ENCODE measurements around the gene DIP2A.

The DIP2A gene

DNA sequence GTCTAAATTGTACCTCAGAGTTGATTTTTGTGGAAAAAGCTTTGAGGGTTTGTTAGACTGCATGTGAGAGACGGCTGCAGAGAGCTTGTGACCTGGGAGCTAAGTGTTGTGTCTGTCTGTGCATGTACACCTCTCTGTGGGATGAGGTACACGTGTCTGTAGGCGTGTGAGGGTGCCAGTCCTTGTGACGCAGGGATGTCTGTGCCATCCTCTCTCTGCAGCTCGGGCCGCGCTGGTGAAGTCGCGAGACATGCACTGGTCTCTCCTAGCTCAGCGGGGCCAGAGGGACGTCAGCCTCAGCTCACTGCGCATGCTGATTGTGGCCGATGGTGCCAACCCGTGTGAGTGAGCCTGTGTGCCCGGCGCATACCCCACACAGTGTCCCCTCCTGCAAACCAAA is 79.6 kb downstream of the DIP2A start:
- DNase-seq: no peak

DNA sequence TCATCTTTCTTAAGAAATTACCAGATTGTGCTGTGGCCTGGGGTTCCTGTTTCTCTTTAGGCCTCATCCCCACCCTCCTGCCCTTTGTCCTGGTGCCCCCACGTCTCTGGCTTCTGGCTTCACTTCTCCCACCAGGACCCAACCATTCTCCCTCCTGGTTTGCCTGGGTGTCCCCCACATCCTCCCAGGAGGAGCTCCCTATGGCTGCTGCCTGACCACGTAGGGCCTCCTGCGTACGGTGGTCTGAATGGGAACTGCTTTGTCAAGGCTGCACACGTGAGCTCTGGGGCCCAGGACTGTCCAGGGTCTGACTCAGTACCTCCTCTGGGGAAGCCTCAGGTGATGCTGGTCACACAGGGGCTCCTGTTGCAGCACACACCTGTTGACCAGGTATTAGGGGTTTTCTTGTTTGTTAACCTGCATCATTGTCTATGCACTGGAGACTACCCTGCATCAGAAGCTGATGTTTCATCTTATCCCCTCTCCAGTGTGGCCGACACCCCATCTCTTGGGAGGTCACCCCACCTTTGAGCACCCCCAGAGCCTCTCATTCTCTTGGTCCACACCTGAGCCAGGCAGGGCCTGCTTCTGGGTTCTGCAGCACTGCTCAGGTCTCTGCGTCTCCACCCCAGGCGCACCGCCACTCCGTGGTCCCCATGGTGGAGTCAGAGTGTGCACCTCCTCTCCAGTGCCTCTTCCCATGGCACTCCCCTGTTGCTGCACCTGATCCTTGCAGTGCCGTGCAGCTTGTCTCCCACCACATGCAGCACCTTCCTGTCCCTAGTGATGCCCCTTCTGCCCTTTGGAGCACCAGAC is 80.4 kb downstream of the DIP2A start:
- DNase-seq: no peak

DNA sequence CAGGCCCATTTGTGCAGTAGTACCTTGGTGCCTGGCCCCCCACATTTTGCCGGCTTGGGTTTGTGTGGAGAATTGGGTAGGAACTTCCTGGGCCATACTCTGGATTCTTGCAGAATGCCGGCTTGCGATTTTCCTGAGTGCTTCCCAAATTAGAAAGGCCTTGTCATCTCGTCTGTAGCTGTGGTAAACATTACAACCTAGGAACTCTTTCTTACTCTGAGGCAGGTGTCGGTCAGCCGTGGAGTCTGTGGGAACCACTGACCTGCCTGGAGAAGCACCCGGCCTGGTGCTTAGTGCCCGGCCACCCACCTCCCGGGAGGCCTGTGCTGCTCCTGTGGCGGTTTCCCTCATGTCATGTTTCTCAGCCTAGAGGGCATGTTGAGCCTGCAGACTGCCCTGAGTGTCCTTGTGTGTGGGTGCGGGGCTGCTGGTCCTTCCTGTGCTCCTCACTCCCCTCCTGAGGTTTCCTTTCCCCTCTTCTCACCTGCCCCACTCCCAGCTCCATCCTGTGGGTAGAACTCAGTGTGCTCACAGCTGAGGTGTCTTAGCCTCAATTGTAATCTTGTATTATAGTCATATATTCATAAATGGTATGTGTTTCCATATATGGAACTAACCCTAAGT is 81.5 kb downstream of the DIP2A start:
- no peak for DNase-seq

DNA sequence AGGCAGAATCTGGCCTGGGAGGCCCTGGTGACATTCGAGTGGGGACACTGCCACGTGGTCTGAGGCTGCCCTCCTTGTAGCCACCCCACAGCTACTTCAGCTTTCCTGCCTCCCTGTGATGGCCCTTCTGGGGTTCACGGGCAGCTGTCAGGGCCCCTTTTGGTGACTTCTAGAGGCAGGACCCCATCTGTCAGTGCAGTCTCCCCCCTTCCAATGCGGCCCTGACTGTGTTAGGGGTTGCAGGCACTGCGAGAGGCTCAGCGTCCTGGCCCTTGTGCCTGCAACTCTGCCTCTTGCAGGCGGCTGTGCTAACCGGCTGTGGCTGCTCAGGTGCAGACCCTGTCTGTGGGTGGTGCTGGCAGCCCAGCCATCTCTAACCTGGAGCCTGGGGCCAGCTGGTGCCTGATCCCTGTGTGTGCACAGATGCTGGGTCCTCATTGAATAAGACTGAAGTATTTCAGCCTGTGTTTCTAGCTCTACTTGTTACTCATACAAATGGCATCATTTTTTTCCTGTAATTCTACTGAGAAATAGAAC is 84.0 kb downstream of the DIP2A start:
- no peak for DNase-seq

DNA sequence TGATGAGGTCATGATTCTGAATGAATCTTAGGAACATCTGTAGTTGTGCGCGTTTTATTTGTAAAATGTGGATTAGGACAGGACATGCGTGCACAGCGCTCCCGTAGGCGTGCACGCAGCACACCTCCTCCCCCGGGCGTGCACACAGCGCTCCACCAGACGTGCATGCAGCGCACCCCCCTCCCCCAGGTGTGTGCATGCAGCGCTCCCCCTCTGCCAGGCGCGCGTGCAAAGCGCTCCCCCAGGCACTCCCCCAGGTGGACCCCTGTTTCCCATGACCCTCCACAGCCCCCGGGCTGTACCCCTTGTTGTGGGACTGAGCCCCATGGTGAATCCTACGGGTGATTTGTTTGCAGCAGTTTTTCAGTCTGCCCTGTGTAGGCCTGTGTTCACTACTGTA is 84.6 kb downstream of the DIP2A start:
- no peak for DNase-seq

DNA sequence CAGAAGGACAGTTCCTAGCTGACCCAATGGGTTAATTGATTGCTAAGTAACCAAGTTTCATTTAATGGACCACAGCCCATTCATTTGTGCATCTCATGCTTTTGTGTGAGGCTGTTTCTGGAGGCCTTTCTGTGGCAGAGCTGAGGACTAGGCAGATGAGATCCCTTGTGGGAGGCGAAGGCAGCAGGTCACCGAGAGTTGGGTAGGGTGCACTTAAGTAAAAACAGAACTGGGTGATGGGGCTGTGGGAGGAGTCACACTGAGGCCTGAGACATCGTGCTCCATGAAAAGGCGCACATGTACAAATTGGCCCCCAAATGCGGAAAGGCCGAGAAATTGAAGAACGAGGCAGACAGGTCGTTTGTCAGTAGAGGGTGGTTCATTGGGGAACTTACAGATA is 85.3 kb downstream of the DIP2A start:
- no peak for DNase-seq

DNA sequence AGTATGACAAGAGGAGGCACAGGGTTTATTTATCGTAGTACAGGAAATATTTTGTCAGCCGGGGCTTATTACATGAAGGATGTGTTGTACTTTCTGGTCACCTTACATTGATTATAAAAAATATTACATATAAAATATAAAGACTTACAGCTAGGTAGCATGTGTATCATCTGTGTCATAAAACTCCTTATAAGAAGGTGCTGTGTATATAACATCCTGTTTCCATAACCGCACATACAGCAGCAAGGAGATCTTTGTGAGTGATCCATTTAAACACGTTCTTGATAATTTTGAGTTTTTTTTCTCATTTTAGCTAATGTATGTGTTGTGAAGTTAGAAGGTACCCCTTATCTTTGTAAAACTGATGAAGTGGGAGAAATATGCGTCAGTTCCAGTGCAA is 86.1 kb downstream of the DIP2A start:
- no peak for DNase-seq

DNA sequence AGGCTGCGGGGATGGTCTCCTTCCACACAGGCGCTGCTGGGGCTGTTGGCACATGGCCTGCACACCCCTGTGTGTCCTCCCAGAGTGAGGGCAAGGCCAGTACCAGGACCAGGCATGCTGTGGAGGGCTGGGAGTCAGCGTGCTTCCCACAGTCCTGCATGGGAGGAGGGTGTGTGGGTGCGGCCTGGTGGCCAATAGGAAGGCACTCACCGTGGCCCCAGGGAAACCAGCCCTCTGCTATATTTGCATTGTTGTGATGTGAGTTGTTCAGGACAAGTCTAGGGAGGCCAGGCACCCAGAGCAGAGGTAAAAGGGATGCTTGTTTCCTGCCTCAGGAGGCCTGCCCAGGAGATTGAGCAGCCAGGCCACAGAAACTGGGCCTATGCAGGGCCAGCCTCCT is 86.7 kb downstream of the DIP2A start:
- no peak for DNase-seq

DNA sequence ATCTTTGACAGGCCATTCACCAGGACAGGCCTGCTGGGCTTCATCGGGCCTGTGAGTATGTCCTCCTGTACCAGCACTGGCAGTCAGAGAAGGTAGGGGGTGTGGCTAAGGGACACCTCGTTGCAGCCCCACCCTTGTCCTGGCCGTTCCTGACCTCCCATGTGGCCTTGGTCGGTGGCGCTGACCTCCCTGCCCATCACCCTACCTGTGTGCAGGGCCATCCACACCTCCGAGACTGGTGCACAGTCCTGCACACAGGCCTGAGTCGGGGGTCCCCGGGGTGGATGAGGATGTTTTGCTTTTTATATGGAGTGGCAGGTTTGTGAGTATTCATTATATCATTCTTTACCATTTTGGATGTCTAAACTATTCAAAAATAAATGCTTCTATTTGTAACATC is 87.2 kb downstream of the DIP2A start:
- no peak for DNase-seq

DNA sequence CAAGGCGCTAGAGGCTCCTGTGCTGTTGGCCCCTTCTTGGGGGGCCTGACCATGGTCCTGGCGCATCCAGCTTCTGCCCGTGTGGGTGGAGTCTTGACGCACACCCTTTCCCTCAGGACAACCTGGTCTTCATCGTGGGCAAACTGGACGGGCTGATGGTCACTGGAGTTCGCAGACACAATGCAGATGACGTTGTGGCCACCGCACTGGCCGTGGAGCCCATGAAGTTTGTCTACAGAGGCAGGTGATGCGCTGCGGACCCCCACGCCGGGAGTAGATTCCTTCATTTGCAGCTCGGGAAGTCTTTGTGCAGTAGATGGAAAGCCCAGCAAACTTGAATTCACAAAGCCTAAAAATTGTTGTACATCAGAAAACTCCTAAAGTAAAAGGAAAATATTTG is 88.1 kb downstream of the DIP2A start:
- no peak for DNase-seq

DNA sequence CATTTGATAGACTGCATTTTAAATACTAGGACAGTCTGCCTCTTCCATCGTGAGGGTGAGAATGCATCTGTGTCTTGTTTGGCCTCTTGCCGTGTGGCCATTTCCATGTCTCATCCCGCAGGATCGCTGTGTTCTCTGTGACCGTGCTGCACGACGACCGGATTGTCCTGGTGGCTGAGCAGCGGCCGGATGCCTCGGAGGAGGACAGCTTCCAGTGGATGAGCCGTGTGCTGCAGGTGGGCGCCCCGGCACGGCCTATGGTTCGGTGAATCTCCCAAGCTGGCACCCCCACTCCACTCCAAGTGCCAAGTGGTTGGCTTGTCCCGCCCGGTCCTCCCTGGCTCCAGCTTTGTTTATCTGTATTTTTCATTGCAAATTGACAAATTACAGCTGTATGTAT is 91.0 kb downstream of the DIP2A start:
- no peak for DNase-seq

DNA sequence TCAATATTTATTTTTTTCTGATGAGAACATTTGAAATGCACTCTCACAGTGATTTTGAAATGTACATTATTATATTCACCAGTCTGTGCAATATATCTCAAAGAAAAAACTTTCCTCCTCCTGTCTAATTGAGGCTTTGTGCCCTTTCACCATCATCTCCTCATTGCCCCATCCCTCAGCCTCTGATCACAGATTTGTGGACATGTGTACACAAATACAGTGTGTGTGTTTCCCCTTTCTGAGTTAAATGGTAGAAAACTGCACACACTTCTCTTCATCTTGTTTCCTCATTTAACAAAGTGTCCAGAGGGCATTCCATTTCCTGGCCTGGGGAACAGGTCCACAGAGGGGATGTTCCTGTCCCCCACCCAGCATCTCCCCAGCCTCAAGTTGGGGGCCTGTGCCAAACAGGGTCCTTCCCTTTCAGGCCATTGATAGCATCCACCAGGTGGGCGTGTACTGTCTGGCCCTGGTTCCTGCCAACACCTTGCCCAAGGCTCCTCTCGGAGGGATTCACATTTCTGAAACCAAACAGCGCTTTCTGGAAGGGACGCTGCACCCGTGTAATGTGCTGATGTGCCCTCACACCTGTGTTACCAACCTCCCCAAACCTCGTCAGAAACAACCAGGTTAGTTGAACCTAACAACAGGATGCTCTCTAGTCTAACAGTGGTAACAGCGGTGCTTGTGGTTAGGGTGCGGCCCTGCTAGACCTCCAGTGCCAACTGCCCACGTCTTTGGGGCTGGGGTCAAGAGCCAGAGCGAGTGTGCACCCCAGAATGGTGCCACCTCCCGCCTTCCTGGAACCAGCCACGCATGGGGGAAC is 91.6 kb downstream of the DIP2A start:
- DNase-seq: no peak

DNA sequence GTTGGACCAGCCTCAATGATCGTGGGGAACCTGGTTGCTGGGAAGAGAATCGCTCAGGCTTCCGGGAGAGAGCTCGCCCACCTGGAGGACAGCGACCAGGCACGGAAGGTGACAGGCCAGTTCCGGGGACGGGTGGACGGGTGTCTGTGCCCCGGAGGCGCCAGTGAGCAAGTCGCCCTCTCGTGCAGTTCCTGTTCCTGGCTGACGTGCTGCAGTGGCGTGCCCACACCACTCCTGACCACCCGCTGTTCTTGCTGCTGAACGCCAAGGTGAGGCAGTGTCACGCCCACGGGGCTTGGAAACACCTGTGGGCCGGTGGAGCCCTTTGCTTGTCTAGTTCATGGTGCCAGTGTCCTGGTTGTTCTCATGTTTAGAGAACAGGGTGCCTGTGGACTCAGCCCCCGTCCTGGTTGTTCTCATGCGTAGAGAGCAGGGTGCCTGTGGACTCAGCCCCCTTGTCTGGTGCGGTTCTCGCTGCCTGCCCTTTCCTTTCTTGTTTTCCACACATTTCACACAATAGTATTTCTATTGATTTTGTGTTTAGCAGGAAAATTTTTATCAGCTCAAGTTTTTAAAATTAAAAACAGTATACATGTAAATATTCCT is 93.0 kb downstream of the DIP2A start:
- no peak for DNase-seq

DNA sequence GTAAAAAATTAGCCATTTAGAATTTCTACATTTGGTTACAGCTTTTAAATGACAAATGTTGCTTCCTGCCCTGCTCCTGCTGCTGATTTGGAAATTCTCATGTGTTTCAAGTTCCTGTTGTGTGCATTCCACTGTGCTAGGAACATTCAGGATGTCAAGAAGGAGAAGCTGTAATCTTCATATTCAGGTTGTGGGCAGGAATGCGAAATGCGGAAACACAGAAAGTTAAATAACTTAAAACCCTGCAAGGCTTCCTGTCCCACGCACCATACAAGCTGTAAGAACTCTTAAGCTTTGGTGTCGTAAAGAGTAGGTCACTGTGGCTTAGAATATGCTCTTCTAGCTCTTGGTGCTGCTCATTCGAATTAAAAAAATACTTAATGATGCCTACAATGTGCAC is 93.6 kb downstream of the DIP2A start:
- no peak for DNase-seq

DNA sequence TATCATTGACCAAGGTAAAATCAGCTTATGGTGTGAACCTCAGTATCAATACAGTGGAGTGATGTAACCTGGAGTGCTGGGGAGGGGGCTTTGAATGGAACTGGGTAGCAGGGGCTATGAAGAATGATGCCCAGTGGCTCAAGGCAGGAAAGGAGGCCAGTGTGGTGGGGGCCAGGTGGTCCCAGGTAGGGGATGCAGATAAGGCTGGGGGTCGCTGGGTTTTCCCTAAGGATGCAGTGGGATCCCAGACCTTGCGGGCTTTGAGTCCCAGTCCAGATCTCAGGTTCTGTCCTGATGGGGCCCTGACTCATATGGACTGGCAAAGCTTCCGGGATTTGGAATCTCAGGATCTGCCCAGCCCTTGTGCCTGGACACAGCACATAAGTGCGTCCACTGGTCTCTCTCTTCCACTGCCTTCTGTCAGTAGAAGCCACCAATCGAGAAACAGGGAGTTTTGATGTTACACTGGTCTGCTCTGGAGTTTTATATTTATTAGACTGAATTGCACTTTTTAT is 94.2 kb downstream of the DIP2A start:
- no peak for DNase-seq

DNA sequence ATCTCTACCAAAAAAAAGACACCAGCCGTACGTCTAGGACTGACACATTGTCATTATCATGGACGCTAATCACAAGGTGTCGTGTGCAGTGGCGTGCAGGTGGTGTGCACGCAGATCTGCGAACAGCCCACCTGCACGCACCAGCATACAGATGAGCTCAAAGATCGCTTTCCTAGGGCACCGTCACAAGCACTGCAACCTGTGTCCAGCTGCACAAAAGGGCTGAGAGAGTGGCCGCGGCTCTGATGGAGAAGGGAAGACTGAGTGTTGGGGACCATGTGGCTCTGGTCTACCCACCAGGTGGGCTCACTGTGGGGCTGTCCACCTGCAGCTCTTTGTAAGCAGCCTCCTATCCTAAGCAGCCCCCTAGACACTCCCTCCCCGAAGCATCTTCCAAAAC is 95.3 kb downstream of the DIP2A start:
- DNase-seq: no peak

DNA sequence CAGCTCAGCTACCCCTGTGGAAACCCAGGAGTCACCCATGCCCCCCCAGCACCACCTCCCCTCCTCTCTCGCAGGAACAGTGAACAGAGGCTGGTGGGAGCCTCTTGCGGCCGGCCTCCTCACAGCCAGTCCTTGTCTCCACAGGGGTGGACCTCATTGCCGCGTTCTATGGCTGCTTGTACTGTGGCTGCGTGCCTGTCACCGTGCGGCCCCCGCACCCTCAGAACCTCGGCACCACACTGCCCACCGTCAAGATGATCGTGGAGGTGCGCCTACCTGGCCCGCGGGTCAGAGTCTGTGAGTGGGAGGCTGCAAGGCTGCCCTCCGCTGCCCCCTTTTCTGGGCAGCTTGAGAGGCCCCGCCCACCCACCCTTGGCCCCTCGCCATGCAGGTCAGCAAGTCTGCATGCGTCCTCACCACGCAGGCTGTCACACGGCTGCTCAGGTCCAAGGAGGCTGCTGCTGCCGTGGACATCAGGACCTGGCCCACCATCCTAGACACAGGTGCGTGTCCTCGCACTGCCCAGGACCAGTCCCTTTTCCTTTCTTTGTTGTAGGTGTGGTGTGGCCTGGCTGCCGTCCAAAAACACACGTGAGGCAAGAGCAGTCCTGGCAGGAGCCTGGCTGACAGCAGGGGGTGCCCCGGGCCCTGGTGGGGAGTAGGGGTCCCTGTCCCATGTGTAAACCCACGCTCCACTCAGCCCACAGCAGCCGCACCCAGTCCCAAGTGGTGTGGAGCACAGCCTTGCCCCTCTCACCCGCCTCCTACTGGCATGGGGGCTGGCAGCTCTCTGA is 95.9 kb downstream of the DIP2A start:
- DNase-seq: no peak

DNA sequence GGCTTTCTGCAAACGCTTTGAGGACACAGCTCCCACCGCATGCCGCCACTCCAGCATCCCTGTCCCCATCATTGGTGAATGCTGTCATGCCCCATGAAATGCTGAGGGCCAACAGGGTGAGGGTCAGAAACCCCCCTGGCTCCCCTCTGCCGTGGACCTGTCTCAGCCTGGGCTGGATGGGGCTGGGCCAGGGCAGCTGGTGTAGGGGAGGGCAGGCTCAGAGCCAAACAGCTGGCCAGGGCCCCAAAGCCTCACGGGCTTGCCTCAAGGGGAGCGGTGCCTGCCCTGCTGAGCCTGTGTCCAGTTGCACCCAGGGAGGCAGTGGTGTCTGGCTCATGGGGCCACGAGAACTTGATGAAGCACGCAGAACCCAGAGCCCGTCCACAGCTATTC is 96.5 kb downstream of the DIP2A start:
- DNase-seq: no peak

DNA sequence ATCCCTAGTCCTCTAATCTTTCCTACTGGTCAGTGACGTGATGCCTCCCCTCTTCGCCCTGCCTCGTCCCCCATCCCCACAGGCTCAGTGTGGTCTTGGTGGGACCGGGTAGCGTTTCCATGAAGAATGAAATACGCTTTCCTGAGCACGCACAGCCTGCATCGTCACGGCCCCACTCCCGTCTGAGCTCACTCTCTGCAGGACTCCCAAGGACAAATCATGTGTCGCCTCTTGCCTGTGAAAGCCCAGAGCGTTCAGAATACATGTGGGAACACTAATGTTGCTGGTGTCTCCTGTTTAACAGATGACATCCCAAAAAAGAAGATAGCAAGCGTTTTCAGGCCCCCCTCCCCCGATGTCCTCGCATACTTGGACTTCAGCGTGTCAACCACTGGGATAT is 97.0 kb downstream of the DIP2A start:
- no peak for DNase-seq

DNA sequence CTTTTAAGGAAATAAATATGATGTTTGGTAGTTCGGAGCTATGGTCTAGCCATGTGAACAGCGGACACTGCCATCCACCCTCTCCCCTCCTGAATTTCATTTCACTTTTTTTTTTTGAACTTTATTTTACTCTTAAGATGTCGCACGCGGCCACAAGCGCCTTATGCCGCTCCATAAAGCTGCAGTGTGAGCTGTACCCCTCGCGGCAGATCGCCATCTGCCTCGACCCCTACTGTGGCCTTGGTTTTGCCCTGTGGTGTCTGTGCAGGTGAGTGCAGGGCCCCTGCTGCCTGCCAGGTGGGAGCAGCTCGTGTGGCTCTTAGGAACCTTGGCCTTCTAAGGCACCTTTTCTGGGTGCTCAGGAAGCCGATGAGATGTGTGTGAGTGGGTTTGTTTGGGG is 98.1 kb downstream of the DIP2A start:
- DNase-seq: no peak

DNA sequence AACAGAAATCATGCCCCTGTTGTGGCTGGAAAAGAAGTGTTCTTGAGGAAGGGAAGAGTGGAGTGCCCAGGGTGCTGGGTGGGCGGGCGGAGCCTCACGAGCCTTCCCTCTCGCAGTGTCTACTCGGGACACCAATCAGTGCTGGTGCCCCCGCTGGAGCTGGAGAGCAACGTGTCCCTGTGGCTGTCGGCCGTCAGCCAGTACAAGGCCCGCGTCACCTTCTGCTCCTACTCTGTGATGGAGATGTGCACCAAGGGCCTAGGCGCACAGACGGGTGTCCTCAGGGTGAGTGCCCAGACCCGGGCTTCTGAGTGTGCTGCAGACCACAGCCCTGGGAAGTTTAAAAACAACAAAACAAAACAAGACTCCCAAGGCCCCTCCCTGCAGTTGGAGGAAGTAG is 98.8 kb downstream of the DIP2A start:
- DNase-seq: no peak

DNA sequence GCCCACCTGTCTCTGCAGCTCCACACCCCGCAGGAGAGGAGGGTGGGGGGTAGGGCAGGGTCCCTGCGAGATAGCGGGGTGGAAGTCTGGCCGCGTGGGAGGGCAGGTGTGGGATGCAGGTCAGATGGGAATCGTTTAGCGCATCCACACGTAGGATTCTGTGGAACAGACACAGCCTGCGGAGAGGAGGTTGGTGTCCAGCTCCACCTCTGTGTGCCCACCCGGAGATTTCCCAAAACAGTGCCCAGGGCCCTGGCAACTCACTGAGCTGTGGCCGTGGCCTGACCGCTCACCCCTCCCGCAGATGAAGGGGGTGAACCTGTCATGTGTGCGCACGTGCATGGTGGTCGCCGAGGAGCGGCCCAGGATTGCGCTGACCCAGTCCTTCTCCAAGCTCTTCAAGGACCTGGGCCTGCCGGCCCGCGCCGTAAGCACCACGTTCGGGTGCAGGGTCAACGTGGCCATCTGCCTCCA is 99.3 kb downstream of the DIP2A start:
- no peak for DNase-seq

All from NCI-H2029 treated with DMSO at 0.1 percent for 48 hours (cell line).